AG10803 (cell line): ENCODE measurements around the gene POGLUT3.

Experiments used
- DNase-seq: peaks from one replicate; pipeline ENCODE4 v3.0.0; 2010; ENCODE audit warnings: low read depth
- H3K4me3 ChIP-seq: 2 replicates; pipeline ENCODE4 v1.5.1; 2011; ENCODE audit warnings: mild to moderate bottlenecking, low read length, control low read depth
- CTCF ChIP-seq: conservative IDR thresholded peaks from 2 replicates; pipeline ENCODE4 v1.5.1; 2011; ENCODE audit warnings: mild to moderate bottlenecking, low read length, control low read depth, inconsistent platforms

POGLUT3 gene

GRCh38 chr11:108522318-108522717 lies 24.1 kb upstream of the POGLUT3 start:
- DNase-seq: no peak
- TF ChIP-seq CTCF: no peak
- H3K4me3 ChIP-seq: no peak overlapping the region

- TF ChIP-seq CTCF: no peak
- no peak for DNase-seq
- H3K4me3 ChIP-seq: no peak overlapping the region
Measured at GRCh38 chr11:108518581-108518980, 20.4 kb upstream of the POGLUT3 start.

GRCh38 chr11:108516125-108516524 lies 17.9 kb upstream of the POGLUT3 start:
- no peak overlapping the region for H3K4me3 ChIP-seq
- DNase-seq: no peak
- TF ChIP-seq CTCF: no peak

GRCh38 chr11:108512708-108513107 lies 14.5 kb upstream of the POGLUT3 start:
- TF ChIP-seq CTCF: no peak
- DNase-seq: no peak
- no peak overlapping the region for H3K4me3 ChIP-seq

- TF ChIP-seq CTCF: no peak
- no peak overlapping the region for H3K4me3 ChIP-seq
- peak; percentile 79 for DNase-seq
Measured at GRCh38 chr11:108511851-108512474, 13.8 kb upstream of the POGLUT3 start.

GRCh38 chr11:108508653-108509593 lies 10.7 kb upstream of the POGLUT3 start:
- no peak for DNase-seq
- TF ChIP-seq CTCF: no peak

GRCh38 chr11:108501396-108501795 lies 3.2 kb upstream of the POGLUT3 start:
- DNase-seq: no peak
- no peak overlapping the region for H3K4me3 ChIP-seq
- TF ChIP-seq CTCF: no peak

More at GRCh38 chr11:108508653-108509593, 10.7 kb upstream of the POGLUT3 start:
- H3K4me3 ChIP-seq: no peak overlapping the region
